LNCaP clone FGC (cell line): ENCODE measurements around the gene TXNRD1.

Experiments used
- DNase-seq: peaks from one replicate; pipeline ENCODE4 v3.0.0-alpha.2; 2011; ENCODE audit warnings: low read depth
- H3K4me3 ChIP-seq: 2 replicates; pipeline ENCODE4 v1.5.1; 2011; ENCODE audit warnings: mild to moderate bottlenecking, low read depth, low read length, control low read depth
- TF ChIP-seq, protein P1 (sequence below): IDR thresholded peaks from 2 replicates; pipeline ENCODE4 v1.5.1; 2012; ENCODE audit warnings: mild to moderate bottlenecking; ENCODE audit not compliant: control insufficient read depth, insufficient read depth; ENCODE audit errors: extremely low read depth

The TXNRD1 gene

GRCh38 chr12:104337030-104337558 is 121.5 kb downstream of the TXNRD1 start:
- TF ChIP-seq, protein P1, sequence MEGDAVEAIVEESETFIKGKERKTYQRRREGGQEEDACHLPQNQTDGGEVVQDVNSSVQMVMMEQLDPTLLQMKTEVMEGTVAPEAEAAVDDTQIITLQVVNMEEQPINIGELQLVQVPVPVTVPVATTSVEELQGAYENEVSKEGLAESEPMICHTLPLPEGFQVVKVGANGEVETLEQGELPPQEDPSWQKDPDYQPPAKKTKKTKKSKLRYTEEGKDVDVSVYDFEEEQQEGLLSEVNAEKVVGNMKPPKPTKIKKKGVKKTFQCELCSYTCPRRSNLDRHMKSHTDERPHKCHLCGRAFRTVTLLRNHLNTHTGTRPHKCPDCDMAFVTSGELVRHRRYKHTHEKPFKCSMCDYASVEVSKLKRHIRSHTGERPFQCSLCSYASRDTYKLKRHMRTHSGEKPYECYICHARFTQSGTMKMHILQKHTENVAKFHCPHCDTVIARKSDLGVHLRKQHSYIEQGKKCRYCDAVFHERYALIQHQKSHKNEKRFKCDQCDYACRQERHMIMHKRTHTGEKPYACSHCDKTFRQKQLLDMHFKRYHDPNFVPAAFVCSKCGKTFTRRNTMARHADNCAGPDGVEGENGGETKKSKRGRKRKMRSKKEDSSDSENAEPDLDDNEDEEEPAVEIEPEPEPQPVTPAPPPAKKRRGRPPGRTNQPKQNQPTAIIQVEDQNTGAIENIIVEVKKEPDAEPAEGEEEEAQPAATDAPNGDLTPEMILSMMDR = no peak
- no peak overlapping the region for H3K4me3 ChIP-seq
- DNase-seq = no peak

GRCh38 chr12:104339663-104340062 is 124.1 kb downstream of the TXNRD1 start:
- TF ChIP-seq, protein P1 = no peak
- no peak overlapping the region for H3K4me3 ChIP-seq
- no peak for DNase-seq

- DNase-seq = no peak
- TF ChIP-seq, protein P1 = no peak
- no peak overlapping the region for H3K4me3 ChIP-seq
These were observed 124.6 kb downstream of the TXNRD1 start for GRCh38 chr12:104340177-104340576.

DNA sequence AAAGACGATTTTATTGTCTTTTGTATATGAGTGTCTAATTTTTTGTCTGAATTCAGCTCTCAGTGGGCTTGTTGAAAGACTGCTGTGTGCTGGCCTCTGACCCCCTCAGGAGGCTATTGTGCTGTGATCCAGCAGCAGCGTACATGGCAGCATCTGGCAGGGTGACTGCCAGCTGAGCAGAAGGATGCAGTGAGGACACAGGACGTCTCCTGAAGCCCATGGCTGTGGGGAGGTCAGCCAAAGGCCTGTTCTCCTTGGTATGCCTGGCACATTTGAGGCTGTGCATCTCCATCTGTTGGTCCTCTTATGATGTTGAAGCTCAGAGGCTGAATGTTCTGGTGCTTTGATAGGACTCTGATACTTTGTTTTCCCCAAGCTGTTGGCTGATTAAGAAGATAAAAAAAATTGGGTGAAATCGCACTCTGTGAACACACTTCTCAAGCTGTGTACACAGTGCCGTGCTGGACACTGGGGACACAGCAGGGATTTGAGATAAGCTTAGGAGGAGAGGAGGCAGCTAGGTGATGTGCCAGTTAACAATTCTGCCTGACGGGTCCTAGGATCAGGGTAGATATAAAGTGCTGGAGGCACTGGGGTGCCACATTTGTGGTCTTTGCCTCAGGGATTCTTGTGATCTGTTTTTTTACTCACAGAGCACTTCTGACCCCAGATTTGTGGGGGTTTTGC is 125.5 kb downstream of the TXNRD1 start:
- no peak overlapping the region for H3K4me3 ChIP-seq
- TF ChIP-seq, protein P1 = no peak
- no peak for DNase-seq

DNA sequence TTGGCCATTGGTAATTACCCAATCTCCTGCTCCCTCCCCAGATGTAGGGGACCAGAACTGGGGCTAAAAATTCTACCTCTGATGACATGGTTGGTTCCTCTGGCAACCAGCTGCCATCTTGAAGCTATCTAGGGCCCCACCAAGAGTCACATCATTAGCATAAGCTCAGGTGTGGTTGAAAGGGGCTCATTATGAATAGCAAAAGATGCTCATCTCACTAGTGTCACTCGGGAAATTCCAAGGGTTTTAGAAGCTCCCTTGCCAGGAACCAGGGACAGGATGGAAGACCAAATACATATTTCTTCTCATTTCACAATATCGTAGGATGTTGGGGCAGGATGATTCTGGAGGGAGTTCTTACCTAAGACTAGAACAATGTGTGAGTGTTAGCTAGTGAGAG is 126.6 kb downstream of the TXNRD1 start:
- TF ChIP-seq, protein P1 = no peak
- H3K4me3 ChIP-seq = no peak overlapping the region
- no peak for DNase-seq

DNA sequence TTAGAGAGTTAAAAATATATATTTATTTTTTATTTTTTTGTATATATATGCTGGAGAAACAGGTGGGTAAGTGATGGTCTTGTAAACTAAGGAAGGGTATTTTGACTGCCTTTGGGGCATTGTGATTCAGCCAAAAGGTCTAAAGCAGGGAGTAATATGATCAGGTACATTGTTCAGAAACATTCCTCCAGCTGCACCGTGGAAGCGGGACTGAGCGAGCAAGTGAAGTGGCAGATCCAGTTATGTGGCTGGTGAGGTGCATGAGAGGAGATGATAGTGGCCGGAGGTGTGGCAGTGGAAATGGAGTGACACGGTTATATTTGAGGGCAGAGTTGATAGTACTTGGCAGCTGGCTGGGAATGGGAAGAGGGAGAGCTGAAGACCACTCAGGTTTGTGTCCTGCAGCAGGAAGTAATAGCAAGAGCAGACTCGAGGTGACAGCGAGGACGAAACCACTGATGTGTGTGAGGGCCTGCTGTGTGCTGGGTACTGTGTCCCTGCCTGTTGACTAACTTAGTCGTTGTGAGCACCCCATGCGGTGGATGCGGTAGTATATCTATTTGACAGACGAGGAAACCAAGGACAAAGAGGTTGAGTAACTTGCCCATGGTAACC is 127.2 kb downstream of the TXNRD1 start:
- TF ChIP-seq, protein P1 = no peak
- no peak overlapping the region for H3K4me3 ChIP-seq
- DNase-seq = no peak
